Liver (tissue), 9 donors: ENCODE measurements around the gene CLCN5. TPM values are rescaled to one million over a fixed set of nuclear protein-coding genes. Genes with fewer than 3 reads are reported as not detected.

Experiments used
- DNase-seq: peaks from one replicate; pipeline ENCODE4 v3.0.0-alpha.2; 2017; ENCODE audit warnings: low spot score
- H3K27ac ChIP-seq, 2 donors: one replicate each; pipeline ENCODE4 v1.7.0; 2013; ENCODE audit warnings: inconsistent platforms in 2 of 2, low read length in 2 of 2, control low read depth in 1 of 2, low read depth in 1 of 2, mild to moderate bottlenecking in 1 of 2
- H3K27me3 ChIP-seq, 4 donors: one replicate each; pipeline versions ENCODE4 v1.6.1 to v1.7.0; 2013; ENCODE audit warnings: low read length in 3 of 4, inconsistent platforms in 1 of 4, mild to moderate bottlenecking in 1 of 4, moderate library complexity in 1 of 4; ENCODE audit not compliant: control insufficient read depth in 4 of 4, insufficient read depth in 4 of 4
- H3K36me3 ChIP-seq, 4 donors: one replicate each; pipeline versions ENCODE4 v1.6.1 to v1.7.0; 2013; ENCODE audit warnings: low read length in 3 of 4, mild to moderate bottlenecking in 3 of 4, low read depth in 1 of 4, moderate library complexity in 1 of 4; ENCODE audit not compliant: control insufficient read depth in 4 of 4, insufficient read depth in 3 of 4
- H3K4me1 ChIP-seq, 4 donors: one replicate each; pipeline versions ENCODE4 v1.6.1 to v1.7.0; 2013; ENCODE audit warnings: low read length in 3 of 4, mild to moderate bottlenecking in 3 of 4, moderate library complexity in 1 of 4; ENCODE audit not compliant: control insufficient read depth in 4 of 4, insufficient read depth in 4 of 4
- H3K4me3 ChIP-seq, 3 donors: one replicate each; pipeline versions ENCODE4 v1.6.1 to v1.7.0; 2013; ENCODE audit warnings: low read length in 3 of 3, control low read depth in 1 of 3, low read depth in 1 of 3, mild to moderate bottlenecking in 1 of 3
- H3K9ac ChIP-seq, 2 donors: one replicate each; pipeline ENCODE4 v1.7.0; 2013; ENCODE audit warnings: low read length in 2 of 2, mild to moderate bottlenecking in 2 of 2, moderate library complexity in 2 of 2, control low read depth in 1 of 2, low read depth in 1 of 2
- H3K9me3 ChIP-seq, 4 donors: one replicate each; pipeline versions ENCODE4 v1.6.1 to v1.7.0; 2013; ENCODE audit warnings: low read length in 3 of 4; ENCODE audit not compliant: control insufficient read depth in 4 of 4
- EGR1 ChIP-seq, 2 donors: IDR thresholded peaks; 2 replicates each; pipeline ENCODE4 v1.6.1; 2016 to 2018; ENCODE audit warnings: antibody characterized with exemption in 2 of 2, low read depth in 2 of 2
- GABPA ChIP-seq, 2 donors: IDR thresholded peaks in 1 of 2; conservative IDR thresholded peaks in 1 of 2; 2 replicates each; pipeline ENCODE4 v1.6.1; 2016; ENCODE audit warnings: antibody characterized with exemption in 2 of 2, mild to moderate bottlenecking in 1 of 2, moderate library complexity in 1 of 2
- NR2F2 ChIP-seq: IDR thresholded peaks from 2 replicates; pipeline ENCODE4 v1.6.1; 2016; ENCODE audit warnings: antibody characterized with exemption
- SP1 ChIP-seq: IDR thresholded peaks from 2 replicates; pipeline ENCODE4 v1.6.1; 2018; ENCODE audit warnings: antibody characterized with exemption, mild to moderate bottlenecking
- TAF1 ChIP-seq: conservative IDR thresholded peaks from 2 replicates; pipeline ENCODE4 v1.6.1; 2016; ENCODE audit warnings: antibody characterized with exemption, mild to moderate bottlenecking
- YY1 ChIP-seq: IDR thresholded peaks from 2 replicates; pipeline ENCODE4 v1.6.1; 2016; ENCODE audit warnings: antibody characterized with exemption, mild to moderate bottlenecking
- WGBS: extraction: QIAGEN DNeasy Blood & Tissue Kit; methylation state at CpG from one replicate; pipeline ENCODE4 v1.1.7; 2013; 5-methylcytosine and 5-hydroxymethylcytosine counted together
- polyA plus RNA-seq, 2 donors: library from polyadenylated mRNA; stranded (reverse) in 1 of 2; unstranded in 1 of 2; fragments of 200-250 nt in 1 of 2; fragments of >200 nt in 1 of 2; fragmentation: Nextera tagmentation in 1 of 2; extraction: Ambion mirVana in 1 of 2; gene quantifications; one replicate each; pipeline versions ENCODE4 v1.2.1 to v1.2.3, GENCODE V29; 2013 to 2015
- total RNA-seq, 2 donors: library from RNA; depleted of rRNA; stranded (reverse); fragments of >200 nt; gene quantifications; one replicate each; pipeline ENCODE4 v1.2.3, GENCODE V29; 2014
- TF ChIP-seq, protein P1 (sequence below): fragments of 150-350 bp; IDR thresholded peaks from 2 replicates; pipeline ENCODE4 v1.5.1; 2017; ENCODE audit warnings: improper control_type of control experiment, low read depth, low read length; ENCODE audit not compliant: missing input control
- TF ChIP-seq, protein P2 (sequence below): IDR thresholded peaks from 2 replicates; pipeline ENCODE4 v1.6.1; 2016; ENCODE audit warnings: antibody characterized with exemption
- TF ChIP-seq, protein P3 (sequence below): IDR thresholded peaks from 2 replicates; pipeline ENCODE4 v1.6.1; 2016; ENCODE audit warnings: antibody characterized with exemption, mild to moderate bottlenecking
- donor health status: healthy.
- donor health status: healthy.
- donor health status: healthy.
- donor health status: healthy.
- donor health status: healthy.

CLCN5 gene
- total and polyA plus RNA-seq, 4 donors: 5.6 to 56.1 (median 14.6) TPM

- TF ChIP-seq, protein P1, sequence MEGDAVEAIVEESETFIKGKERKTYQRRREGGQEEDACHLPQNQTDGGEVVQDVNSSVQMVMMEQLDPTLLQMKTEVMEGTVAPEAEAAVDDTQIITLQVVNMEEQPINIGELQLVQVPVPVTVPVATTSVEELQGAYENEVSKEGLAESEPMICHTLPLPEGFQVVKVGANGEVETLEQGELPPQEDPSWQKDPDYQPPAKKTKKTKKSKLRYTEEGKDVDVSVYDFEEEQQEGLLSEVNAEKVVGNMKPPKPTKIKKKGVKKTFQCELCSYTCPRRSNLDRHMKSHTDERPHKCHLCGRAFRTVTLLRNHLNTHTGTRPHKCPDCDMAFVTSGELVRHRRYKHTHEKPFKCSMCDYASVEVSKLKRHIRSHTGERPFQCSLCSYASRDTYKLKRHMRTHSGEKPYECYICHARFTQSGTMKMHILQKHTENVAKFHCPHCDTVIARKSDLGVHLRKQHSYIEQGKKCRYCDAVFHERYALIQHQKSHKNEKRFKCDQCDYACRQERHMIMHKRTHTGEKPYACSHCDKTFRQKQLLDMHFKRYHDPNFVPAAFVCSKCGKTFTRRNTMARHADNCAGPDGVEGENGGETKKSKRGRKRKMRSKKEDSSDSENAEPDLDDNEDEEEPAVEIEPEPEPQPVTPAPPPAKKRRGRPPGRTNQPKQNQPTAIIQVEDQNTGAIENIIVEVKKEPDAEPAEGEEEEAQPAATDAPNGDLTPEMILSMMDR: no peak
- no peak for TF ChIP-seq SP1
Measured at GRCh38 chrX:49925176-49925575, 2.8 kb downstream of the CLCN5 start (continued).

DNA sequence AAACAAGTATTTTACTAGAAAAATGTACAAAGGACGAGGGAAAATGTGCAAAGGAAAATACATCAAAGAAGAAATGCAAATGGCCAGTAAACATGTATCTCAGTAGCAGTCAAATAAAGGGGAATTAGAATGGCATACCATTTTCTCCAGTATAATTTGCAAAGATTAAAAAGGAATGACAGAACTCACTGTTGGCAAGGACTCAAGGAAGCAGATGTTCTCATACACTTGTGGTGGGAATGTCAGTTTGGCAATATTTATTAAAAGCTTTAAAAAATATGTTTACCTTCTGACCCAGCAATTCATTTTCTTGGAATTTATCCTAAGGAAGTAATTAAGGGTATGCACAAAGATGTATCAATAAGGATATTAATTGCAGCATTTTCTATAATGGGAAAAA lies 7.6 kb downstream of the CLCN5 start:
- Histone ChIP-seq H3K9me3 (no peaks in the 10 kb centered on the region), H3K36me3 (peaks cover 0 to 1% (median 0%) of the 10 kb centered on the region in 4 donors), H3K27me3 (no peaks in the 10 kb centered on the region), H3K27ac (no peak overlapping the region), H3K9ac (no peak overlapping the region), H3K4me1 (no peaks in the 10 kb centered on the region), H3K4me3 (no peak overlapping the region)
- TF ChIP-seq SP1: no peak
- TF ChIP-seq, protein P2, sequence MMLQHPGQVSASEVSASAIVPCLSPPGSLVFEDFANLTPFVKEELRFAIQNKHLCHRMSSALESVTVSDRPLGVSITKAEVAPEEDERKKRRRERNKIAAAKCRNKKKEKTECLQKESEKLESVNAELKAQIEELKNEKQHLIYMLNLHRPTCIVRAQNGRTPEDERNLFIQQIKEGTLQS: no peak
- no peak for TF ChIP-seq NR2F2
- TF ChIP-seq YY1: no peak
- no peak for DNase-seq
- WGBS: 77% methylated on average over 1 of the region's 1 CpG

- TF ChIP-seq, protein P3, sequence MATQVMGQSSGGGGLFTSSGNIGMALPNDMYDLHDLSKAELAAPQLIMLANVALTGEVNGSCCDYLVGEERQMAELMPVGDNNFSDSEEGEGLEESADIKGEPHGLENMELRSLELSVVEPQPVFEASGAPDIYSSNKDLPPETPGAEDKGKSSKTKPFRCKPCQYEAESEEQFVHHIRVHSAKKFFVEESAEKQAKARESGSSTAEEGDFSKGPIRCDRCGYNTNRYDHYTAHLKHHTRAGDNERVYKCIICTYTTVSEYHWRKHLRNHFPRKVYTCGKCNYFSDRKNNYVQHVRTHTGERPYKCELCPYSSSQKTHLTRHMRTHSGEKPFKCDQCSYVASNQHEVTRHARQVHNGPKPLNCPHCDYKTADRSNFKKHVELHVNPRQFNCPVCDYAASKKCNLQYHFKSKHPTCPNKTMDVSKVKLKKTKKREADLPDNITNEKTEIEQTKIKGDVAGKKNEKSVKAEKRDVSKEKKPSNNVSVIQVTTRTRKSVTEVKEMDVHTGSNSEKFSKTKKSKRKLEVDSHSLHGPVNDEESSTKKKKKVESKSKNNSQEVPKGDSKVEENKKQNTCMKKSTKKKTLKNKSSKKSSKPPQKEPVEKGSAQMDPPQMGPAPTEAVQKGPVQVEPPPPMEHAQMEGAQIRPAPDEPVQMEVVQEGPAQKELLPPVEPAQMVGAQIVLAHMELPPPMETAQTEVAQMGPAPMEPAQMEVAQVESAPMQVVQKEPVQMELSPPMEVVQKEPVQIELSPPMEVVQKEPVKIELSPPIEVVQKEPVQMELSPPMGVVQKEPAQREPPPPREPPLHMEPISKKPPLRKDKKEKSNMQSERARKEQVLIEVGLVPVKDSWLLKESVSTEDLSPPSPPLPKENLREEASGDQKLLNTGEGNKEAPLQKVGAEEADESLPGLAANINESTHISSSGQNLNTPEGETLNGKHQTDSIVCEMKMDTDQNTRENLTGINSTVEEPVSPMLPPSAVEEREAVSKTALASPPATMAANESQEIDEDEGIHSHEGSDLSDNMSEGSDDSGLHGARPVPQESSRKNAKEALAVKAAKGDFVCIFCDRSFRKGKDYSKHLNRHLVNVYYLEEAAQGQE: no peak
- TF ChIP-seq GABPA (IDR thresholded peaks at IDR 0.05 in 1 of 2, conservative IDR thresholded peaks at IDR 0.05 in 1 of 2): no peak
- no peak for TF ChIP-seq YY1
- TF ChIP-seq EGR1 (IDR thresholded peaks at IDR 0.05; ENCODE audit: low read depth in 2 of 2): no peak
- TF ChIP-seq, protein P1: no peak
- no peak for TF ChIP-seq TAF1
- TF ChIP-seq NR2F2: no peak
- TF ChIP-seq, protein P2: no peak
- no peak overlapping the region for H3K4me3 ChIP-seq
- H3K36me3 ChIP-seq: peaks cover 0 to 1% (median 0%) of the 10 kb centered on the region in 4 donors
- H3K9ac ChIP-seq: no peak overlapping the region
- H3K9me3 ChIP-seq: no peaks in the 10 kb centered on the region
- no peaks in the 10 kb centered on the region for H3K27me3 ChIP-seq
- 89% methylated on average over 2 of the region's 2 CpGs for WGBS
- H3K4me1 ChIP-seq: no peaks in the 10 kb centered on the region
- H3K27ac ChIP-seq: no peak overlapping the region
- DNase-seq: no peak
Measured at GRCh38 chrX:49932791-49933190, 10.4 kb downstream of the CLCN5 start.
